NK-92 (cell line): ENCODE data around the gene BLTP3A.
"Not testable (repeated sequence)": the region's sequence is repeated elsewhere in the genome, so short reads cannot be mapped to it uniquely, and the experiment has no call there.

Experiments
- DNase-seq: peaks from one replicate; lab custom pipeline; 2025; ENCODE audit not compliant: unreplicated experiment; lab: John Stamatoyannopoulos, UW

BLTP3A gene, protein sequence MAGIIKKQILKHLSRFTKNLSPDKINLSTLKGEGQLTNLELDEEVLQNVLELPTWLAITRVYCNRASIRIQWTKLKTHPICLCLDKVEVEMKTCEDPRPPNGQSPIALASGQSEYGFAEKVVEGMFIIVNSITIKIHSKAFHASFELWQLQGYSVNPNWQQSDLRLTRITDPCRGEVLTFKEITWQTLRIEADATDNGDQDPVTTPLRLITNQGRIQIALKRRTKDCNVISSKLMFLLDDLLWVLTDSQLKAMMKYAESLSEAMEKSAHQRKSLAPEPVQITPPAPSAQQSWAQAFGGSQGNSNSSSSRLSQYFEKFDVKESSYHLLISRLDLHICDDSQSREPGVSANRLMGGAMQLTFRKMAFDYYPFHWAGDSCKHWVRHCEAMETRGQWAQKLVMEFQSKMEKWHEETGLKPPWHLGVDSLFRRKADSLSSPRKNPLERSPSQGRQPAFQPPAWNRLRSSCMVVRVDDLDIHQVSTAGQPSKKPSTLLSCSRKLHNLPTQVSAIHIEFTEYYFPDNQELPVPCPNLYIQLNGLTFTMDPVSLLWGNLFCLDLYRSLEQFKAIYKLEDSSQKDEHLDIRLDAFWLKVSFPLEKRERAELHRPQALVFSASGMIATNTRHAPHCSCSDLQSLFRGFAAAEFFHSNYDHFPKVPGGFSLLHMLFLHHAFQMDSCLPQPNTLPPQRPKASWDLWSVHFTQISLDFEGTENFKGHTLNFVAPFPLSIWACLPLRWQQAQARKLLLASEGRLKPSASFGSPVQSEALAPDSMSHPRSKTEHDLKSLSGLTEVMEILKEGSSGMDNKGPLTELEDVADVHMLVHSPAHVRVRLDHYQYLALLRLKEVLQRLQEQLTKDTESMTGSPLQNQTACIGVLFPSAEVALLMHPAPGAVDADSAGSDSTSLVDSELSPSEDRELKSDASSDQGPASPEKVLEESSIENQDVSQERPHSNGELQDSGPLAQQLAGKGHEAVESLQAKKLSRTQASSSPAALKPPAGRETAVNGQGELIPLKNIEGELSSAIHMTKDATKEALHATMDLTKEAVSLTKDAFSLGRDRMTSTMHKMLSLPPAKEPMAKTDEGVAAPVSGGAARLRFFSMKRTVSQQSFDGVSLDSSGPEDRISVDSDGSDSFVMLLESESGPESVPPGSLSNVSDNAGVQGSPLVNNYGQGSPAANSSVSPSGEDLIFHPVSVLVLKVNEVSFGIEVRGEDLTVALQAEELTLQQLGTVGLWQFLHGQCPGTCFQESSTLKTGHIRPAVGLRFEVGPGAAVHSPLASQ (N-terminal part only)

GRCh38 chr6:34791701-34792604 lies at the start of gene BLTP3A:
BLTP3A (plus strand) TSS chr6:34792083; CDS start chr6:34792251, 168 bp downstream.
- no peak for DNase-seq

DNA sequence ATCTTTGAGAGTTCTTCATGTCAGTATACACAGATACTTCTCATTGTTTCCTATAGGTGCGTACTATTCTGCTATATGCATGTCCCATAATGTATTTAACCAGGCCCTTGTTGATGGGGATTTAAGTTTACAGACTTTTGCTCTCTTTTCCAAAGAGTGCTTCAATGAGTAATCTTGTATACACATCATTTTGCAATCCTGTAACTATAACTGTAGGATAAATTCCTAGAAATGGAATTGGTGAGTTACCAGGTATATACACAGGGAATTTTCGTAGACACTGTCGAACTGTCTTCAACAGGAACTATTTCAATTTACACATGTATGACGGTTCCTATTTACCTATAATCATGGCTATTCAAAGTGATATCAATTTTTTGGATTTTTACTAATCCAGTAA lies 49.8 kb upstream of the BLTP3A start:
- no peak for DNase-seq

- no peak for DNase-seq
Measured at GRCh38 chr6:34743625-34744293, 48.1 kb upstream of the BLTP3A start.

DNA sequence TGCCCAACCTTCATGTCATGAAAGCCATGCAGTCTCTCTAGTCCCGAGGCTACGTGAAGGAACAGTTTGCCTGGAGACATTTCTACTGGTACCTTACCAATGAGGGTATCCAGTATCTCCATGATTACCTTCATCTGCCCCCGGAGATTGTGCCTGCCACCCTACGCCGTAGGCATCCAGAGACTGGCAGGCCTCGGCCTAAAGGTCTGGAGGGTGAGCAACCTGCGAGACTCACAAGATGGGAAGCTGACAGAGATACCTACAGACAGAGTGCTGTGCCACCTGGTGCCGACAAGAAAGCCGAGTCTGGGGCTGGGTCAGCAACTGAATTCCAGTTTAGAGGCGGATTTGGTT lies 47.6 kb upstream of the BLTP3A start:
- DNase-seq: not testable (repeated sequence)

DNA sequence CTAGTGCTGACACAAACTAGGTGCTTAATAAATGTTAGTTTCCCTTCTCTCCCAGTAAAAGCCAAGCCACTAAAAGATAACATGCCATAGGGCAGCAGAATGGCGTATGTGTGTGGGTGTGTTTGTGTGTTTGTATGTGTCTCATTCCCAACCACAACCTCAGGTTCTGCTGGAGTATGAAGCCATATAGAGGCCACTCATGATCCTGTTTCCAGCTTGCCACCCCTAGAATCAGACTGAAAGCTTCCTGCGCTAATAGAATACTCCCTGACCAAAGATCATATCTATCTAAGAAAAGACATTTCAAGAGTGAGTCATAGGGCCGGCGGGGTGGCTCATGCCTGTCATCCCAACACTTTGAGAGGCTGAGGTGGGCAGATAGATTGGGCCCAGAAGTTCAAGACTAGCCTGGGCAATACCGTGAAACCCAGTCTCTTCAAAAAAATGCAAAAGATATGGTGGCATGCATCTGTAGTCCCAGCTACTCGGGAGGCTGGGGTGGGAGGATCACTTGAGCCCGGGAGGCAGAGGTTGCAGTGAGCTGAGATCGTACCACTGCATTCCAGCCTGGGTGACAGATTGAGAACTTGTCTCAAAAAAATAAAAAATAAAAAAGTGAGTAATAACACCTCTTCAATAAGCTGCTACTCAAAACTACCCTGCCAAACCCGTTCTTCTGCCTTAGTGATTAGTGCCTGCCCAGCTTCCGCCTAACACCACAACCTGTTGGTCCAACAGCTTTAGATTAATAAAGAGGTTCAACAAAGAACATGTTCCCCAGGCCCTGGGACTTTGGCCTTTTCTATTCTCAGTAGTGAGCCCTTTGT lies 46.4 kb upstream of the BLTP3A start:
- no peak for DNase-seq

- no peak for DNase-seq
Measured at GRCh38 chr6:34746104-34746846, 45.6 kb upstream of the BLTP3A start.

DNA sequence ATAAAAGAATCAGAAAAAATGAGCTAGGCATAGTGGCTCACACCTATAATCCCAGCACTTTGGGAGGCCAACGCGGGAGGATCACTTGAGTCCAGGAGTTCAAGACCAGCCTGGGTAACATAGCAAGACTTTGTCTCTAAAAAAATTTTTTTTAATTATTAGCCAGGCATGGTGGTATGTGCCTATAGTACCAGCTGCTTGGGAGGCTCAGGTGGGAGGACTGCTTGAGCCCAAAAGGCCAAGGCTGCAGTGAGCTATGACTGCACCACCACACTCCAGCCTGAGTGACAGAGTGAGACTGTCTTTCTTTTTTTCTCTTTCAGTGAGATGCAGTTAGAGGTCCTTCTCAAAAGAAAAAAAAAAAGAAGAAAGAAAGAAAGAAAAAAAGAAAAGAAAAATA lies 43.1 kb upstream of the BLTP3A start:
- DNase-seq: no peak

- not testable (repeated sequence) for DNase-seq
Measured at GRCh38 chr6:34756513-34756856, 35.4 kb upstream of the BLTP3A start.

DNA sequence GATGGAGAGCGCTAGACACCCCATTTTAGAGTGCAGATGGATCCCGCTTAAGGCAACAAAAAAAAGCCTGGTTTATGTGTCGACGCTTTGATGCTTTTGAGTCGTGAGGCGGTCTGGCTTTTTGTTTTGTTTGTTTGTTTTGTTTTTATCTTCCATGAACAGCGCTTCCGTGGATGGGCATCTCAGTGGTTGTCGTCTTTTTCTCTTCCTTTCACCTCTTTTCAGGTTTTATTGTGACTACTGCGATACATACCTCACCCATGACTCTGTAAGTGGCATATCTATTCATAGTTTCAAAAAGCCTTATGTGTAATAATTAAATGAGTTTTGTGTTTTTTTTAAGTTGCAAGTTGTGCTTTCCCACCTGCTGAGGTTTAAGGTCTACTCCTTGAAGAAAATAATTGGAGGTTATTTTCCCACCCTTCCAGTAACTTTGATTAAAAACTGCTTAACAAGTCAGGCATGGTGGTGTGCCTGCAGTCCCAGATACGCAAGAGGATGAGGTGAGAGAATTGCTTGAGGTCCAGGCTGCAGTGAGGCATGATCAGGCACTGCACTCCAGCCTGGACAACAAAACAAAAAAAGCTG lies 34.1 kb upstream of the BLTP3A start:
- DNase-seq: no peak

- no peak for DNase-seq
Measured at GRCh38 chr6:34760108-34760507, 31.8 kb upstream of the BLTP3A start.

- not testable (repeated sequence) for DNase-seq
Measured at GRCh38 chr6:34761681-34762080, 30.2 kb upstream of the BLTP3A start.

DNA sequence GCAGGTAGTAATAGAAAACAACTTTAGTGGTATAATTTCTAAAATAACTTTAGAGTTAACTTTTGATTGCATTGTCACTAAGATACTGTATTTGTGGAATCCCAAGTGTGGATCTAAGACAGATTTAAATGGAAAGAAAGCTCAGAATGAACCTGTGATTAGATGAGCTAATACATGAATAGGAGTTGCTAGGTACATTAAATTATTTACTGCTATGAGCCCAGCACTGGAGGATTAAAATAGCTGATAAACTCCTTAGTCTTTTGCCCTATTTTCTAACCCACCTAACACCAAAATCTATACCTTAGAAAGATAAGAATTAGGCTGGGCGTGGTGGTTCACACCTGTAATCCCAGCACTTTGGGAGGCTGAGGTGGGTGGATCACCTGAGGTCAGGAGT lies 23.7 kb upstream of the BLTP3A start:
- no peak for DNase-seq

DNA sequence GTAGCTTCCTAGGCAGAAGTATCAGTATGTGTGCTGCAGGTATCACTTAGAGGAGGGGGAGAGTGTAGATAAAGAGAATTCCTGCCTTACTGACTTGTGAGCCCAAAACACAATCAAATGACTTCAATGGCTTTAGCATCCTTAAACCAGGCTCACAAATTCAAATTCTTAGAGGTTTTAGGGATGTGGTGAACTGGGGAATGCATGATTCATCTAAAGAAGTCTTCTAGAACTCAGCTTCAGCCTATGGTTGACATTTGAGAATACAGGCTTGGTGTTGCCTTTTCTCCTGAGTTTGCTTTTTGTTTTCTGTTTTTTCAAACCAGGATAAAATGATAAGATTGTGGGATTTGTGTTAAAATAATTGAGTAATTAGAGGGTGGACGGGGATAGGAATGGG lies 20.2 kb upstream of the BLTP3A start:
- no peak for DNase-seq

DNA sequence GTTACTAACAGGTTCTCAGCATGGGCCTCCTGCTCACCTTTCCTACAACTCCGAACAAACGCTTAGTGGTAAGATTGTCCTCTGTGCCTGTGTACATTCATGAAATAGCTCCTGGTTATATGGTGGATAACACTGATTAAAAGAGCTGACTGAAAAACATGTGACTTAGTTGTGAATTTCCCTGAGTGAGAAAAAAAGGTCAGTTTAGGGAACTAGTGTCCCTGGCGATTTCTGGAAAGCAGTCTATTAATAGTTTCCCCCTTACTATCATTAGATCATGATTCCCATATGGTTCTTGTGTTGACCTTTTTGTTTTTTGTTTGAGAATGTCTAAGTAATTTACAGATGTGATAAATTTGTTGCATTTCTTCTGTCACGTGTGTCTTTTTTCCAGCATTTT lies 18.9 kb upstream of the BLTP3A start:
- no peak for DNase-seq

DNA sequence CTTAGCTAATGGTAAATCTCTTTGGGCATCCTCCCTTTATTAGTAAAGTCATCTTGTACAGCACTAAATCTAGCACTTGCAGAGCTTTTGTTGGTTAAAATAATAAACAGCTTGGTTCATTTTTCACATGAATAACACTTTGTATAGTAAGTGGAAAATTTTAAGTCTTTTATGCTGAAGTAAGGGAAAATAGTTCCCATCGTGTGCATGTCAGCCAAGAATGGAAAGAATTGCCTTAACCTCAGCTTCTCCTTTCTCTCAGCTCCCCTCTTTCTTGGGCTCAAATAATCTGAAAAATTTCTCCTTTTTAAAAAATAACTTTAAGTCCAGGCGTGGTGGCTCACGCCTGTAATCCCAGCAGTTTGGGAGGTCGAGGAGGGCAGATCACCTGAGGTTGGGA lies 18.0 kb upstream of the BLTP3A start:
- DNase-seq: no peak

- no peak for DNase-seq
Measured at GRCh38 chr6:34774967-34775366, 16.9 kb upstream of the BLTP3A start.

DNA sequence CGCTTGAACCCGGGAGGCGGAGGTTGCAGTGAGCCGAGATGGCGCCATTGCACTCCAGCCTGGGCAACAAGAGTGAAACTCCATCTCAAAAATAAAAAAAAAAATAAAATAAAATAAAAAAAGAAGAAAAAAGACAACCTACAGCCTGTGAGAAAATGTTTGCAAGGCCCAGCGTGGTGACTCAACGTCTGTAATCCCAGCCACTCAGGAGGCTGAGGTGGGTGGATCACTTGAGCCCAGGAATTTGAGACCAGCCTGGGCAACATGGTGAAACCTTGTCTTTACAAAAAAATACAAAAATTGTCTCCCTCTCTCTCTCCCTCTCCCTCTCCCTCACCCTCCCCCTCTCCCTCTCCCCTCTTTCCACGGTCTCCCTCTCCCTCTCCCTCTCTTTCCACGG lies 6.5 kb upstream of the BLTP3A start:
- not testable (repeated sequence) for DNase-seq

- DNase-seq: not testable (repeated sequence)
Measured at GRCh38 chr6:34787152-34787551, 4.7 kb upstream of the BLTP3A start.
